Adipocyte (in vitro differentiated cells): ENCODE data around the gene GSTM4.

Experiments
- DNase-seq: peaks from one replicate; pipeline ENCODE4 v3.0.0-alpha.2; 2015; ENCODE audit warnings: low read depth
- H3K27me3 ChIP-seq: replicated peaks from 2 replicates; pipeline ENCODE4 v1.7.0; 2013; ENCODE audit warnings: mild to moderate bottlenecking, low read length, moderate library complexity; ENCODE audit not compliant: control insufficient read depth, insufficient read depth
- H3K36me3 ChIP-seq: 2 replicates; pipeline ENCODE4 v1.7.0; 2013; ENCODE audit warnings: low read length, mild to moderate bottlenecking, moderate library complexity; ENCODE audit not compliant: control insufficient read depth, insufficient read depth, severe bottlenecking
- H3K4me1 ChIP-seq: 2 replicates; pipeline ENCODE4 v1.7.0; 2013; ENCODE audit warnings: mild to moderate bottlenecking, low read length, moderate library complexity; ENCODE audit not compliant: control insufficient read depth, insufficient read depth
- H3K4me3 ChIP-seq: 2 replicates; pipeline ENCODE4 v1.7.0; 2013; ENCODE audit warnings: mild to moderate bottlenecking, low read length, moderate library complexity
- H3K9ac ChIP-seq: 2 replicates; pipeline ENCODE4 v1.7.0; 2013; ENCODE audit warnings: mild to moderate bottlenecking, low read length, moderate library complexity
- H3K9me3 ChIP-seq: 2 replicates; pipeline ENCODE4 v1.7.0; 2013; ENCODE audit warnings: mild to moderate bottlenecking, low read length, moderate library complexity; ENCODE audit not compliant: control insufficient read depth

The GSTM4 gene

GRCh38 chr1:109632671-109633346, 23.1 kb upstream of the GSTM4 start:
- Histone ChIP-seq H3K4me1 (peaks cover 12% of the 10 kb centered on the region), H3K9ac (no peak overlapping the region), H3K27me3 (no peaks in the 10 kb centered on the region), H3K36me3 (peaks cover 36% of the 10 kb centered on the region), H3K4me3 (no peak overlapping the region), H3K9me3 (no peaks in the 10 kb centered on the region)
- DNase-seq, result no peak

DNA sequence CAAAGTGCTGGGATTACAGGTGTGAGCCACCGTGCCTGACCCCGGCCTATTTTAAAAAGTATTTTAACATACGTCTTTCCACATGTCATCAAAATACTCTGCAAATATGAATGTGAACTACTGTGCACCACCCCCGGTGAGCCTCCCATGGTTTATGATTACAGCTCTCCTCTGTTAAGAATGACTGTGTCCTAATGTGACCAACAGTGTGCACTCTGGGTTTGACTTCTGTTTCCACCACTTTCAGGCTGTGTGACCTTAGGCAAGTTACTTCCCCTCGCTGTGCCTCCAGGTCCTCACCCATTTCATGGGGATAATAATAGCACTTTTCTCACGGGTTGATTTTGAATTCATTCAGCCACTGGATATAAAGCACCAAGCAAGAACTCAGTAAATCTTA, 21.6 kb upstream of the GSTM4 start:
- Histone ChIP-seq H3K36me3 (peaks cover 21% of the 10 kb centered on the region), H3K4me1 (peaks cover 12% of the 10 kb centered on the region), H3K4me3 (no peak overlapping the region), H3K9ac (no peak overlapping the region), H3K9me3 (no peaks in the 10 kb centered on the region), H3K27me3 (no peaks in the 10 kb centered on the region)
- DNase-seq, result no peak

DNA sequence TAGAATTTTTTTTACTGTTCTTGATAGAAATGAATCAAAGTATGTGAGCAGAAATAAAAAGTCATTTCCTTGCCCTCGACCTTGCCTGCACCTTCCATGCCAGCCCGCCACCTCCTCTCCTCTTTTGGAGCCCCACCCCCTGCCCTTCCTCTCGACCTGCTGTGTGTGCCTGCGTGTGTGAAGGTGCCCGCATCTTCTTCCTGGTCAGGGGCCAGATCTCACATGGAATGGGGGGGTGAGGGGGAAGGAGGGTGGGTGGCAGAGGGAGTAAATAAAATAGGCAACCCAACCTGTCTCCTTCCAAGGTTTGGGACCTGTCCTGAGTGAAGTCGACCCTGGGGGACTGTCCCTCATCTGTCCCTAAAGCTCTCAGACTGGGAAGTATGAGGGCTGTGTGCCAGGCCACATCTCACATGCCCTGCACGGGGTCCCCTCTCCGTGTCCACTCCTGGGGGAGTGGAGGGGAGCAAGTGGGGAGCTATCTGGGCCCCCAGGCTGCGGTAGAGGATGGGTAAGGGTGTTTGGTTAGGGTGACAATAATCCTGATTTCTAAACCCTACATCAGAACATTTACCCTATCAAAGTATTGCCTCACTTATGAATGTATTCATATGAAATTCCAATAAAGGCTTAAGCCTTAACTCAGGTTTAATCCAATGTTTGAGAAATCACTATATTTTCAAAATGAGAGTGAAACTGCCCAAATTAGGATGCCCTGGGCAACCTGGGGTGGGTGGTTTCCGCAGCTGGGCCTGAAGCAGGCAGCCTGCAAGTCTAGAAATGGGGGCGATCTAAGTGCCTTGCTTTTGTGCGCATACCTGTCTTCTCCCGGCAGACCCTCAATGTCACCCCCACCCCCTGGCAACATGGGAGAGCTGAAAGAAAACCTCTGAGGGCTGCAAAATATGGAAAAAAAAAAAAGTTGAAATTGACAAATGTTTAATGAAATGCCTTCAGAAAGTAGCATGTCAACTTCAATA, 20.8 kb upstream of the GSTM4 start:
- Histone ChIP-seq H3K4me3 (no peak overlapping the region), H3K9me3 (no peaks in the 10 kb centered on the region), H3K36me3 (peaks cover 15% of the 10 kb centered on the region), H3K27me3 (no peaks in the 10 kb centered on the region), H3K9ac (no peak overlapping the region), H3K4me1 (peaks cover 12% of the 10 kb centered on the region)
- DNase-seq, result no peak

GRCh38 chr1:109635862-109636200, 20.1 kb upstream of the GSTM4 start:
- no peak for DNase-seq
- peaks cover 12% of the 10 kb centered on the region for H3K36me3 ChIP-seq
- no peak overlapping the region for H3K9ac ChIP-seq
- H3K4me3 ChIP-seq, result no peak overlapping the region
- H3K4me1 ChIP-seq, result peaks cover 12% of the 10 kb centered on the region
- H3K27me3 ChIP-seq, result no peaks in the 10 kb centered on the region
- no peaks in the 10 kb centered on the region for H3K9me3 ChIP-seq

DNA sequence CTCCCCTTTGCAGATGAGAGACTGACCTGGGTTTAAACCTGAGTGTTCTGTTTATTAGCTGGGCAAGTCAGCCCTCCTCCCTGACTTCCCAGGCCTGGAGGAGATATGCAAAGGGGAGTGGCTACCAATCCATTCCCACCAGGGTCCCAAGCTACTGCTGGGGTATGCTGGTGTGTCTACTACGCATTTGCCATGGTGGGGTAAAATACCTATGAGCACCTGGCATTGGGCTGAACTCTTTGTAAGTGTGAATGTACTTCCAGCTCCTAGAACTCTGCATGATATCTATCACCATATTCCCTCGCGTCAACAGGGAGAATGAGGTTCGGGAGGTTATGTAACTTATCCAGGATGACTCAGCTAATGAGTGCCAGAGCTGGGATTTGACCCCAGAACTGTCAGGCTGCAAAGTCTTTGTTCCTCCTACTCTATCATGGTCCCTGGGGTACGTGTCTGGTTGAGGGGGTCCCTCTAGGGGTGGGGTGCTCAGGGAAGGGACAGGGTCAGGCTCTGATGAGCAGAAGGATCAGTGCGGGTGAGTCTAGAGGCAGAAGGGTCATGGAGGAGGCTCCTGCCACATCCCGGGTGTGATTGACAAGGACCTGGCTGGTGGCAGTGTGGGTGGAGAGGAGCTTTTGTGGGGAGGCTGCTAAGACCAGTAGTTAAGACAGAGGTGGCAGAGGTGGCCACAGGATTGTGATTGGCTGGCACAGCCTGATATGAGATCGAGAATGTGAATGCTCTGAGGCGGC, 19.5 kb upstream of the GSTM4 start:
- H3K9ac ChIP-seq, result no peak overlapping the region
- peak; percentile 35 for DNase-seq
- H3K4me1 ChIP-seq, result peaks cover 12% of the 10 kb centered on the region
- H3K4me3 ChIP-seq, result no peak overlapping the region
- H3K36me3 ChIP-seq, result peaks cover 6% of the 10 kb centered on the region
- H3K9me3 ChIP-seq, result no peaks in the 10 kb centered on the region
- no peaks in the 10 kb centered on the region for H3K27me3 ChIP-seq

- Histone ChIP-seq H3K9me3 (no peaks in the 10 kb centered on the region), H3K4me1 (peaks cover 12% of the 10 kb centered on the region), H3K36me3 (no peaks in the 10 kb centered on the region), H3K9ac (no peak overlapping the region), H3K4me3 (no peak overlapping the region), H3K27me3 (no peaks in the 10 kb centered on the region)
- no peak for DNase-seq
These were observed 18.5 kb upstream of the GSTM4 start for GRCh38 chr1:109637446-109637845.

DNA sequence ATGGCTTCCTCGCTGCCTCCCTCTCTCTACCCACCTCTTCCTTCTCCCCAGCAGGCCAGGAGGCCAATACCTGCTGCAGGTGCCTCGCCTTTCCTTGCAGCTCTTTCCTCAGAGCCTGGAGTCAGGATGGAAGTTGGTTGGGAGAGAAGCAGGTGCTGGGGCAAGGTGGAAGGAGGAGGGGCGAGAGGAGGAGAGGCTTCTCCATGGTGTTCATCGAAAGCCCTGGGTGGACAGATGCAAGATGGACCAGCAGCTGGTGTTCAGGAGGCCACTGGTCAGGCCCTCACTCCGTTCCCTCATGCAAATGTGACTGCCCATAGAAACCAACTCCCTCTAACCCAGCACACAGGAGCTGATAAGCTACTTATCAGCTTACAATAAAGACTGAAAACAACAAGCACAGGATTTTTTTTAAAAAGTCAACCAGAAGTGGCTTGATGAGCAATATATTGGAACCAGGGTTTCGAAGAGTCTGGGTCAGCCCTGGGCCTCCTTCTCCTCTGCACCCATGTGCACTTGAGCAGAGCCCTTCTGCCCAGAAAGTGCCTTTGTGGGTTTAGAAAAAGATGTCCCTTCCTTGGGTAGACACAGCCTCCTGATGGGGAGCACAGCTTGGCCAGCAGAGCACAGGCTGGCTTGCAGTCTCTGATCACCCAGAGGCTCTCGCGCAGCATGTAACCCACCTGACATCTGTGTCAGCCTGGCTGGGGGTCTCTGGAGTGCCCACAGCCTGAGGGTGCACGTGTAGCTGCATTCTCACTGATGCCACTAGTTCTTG, 16.6 kb upstream of the GSTM4 start:
- DNase-seq, result no peak
- Histone ChIP-seq H3K9me3 (no peaks in the 10 kb centered on the region), H3K4me1 (peaks cover 15% of the 10 kb centered on the region), H3K27me3 (no peaks in the 10 kb centered on the region), H3K4me3 (no peak overlapping the region), H3K9ac (no peak overlapping the region), H3K36me3 (no peaks in the 10 kb centered on the region)

DNA sequence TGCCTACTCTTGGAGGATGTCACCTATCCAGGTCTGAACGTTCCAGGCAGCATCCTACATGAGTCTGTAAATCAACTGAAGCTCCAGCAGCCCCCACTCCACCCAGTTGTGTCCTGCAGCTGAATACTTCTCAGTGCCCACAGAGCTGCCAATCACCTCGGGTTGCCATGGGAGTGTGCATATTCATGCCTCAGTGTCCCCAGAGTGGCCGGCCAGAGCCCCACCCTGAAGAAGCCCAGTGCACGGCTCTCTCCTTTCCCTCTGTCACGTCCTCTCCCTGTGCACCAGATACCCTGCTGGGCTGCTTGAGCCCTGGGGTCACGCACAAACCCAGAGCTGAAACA, 16.1 kb upstream of the GSTM4 start:
- no peak for DNase-seq

DNA sequence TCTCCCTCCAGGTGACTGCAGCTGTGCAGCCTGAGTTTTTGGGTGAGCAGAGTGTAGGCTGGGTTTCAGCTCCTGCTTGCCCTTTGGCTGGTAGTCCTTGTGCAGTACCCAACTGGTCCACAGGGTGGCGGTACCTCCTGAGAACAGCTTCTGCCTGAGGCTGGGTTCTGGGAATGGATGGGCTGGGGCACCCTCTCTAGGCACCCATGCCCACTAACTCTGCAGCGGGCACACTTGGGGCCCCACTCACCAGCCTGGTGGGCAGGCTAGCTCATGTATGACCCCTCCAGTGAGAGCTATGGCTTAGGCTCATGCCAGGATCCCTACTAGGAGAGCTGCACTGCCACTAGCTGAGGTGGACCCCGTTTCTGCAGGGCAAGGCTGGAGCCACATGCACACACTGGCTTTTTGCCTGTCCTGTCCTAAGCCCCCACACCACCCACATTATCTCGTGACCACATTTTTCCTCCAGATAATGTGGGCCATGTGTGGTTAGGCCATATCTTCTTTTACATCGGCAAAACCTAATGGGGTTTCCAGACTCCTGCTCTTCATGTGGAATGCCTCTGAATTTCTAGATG, 15.5 kb upstream of the GSTM4 start:
- no peak overlapping the region for H3K4me3 ChIP-seq
- no peaks in the 10 kb centered on the region for H3K27me3 ChIP-seq
- H3K9me3 ChIP-seq, result no peaks in the 10 kb centered on the region
- H3K9ac ChIP-seq, result no peak overlapping the region
- no peaks in the 10 kb centered on the region for H3K36me3 ChIP-seq
- H3K4me1 ChIP-seq, result peaks cover 15% of the 10 kb centered on the region
- DNase-seq, result peak; percentile 88

More for the DNA sequence above, 16.1 kb upstream of the GSTM4 start:
- Histone ChIP-seq H3K4me1 (peaks cover 15% of the 10 kb centered on the region), H3K36me3 (no peaks in the 10 kb centered on the region), H3K4me3 (no peak overlapping the region), H3K9me3 (no peaks in the 10 kb centered on the region), H3K27me3 (no peaks in the 10 kb centered on the region), H3K9ac (no peak overlapping the region)

DNA sequence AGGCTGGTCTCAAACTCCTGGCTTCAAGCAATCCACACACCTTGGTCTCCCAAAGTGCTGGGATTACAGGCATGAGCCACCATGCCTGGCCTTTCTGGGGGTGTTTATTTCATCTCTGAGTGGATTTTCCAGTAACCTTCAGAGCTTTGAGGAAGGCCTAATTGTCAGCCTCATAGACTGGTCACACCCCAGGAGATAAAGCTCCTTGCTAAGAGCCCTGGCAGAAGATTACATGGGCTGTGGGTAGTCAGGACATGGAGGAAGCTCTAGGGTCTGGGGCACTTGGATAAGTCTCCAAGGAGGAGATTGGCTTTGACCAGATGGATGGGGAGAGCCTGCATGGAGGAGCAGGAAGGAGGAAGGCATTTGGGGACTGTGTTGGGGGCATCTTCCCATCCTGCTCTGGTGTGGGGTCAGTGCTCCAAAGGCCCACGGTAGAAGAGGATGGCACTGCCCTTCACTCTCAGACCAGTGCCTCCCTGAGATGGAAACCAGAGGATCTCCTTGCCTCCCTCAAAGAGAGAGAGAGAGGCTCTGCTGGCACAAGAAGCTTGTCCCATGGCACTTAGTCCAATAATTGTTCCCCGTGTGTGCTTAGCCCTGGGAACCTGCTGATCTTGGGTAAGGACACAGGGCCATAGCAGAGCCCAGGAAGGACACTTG, 14.7 kb upstream of the GSTM4 start:
- Histone ChIP-seq H3K9ac (no peak overlapping the region), H3K9me3 (no peaks in the 10 kb centered on the region), H3K27me3 (no peaks in the 10 kb centered on the region), H3K4me1 (peaks cover 9% of the 10 kb centered on the region), H3K4me3 (no peak overlapping the region), H3K36me3 (no peaks in the 10 kb centered on the region)
- DNase-seq, result no peak
